A549 (cell line): ENCODE results near the gene OR14A16. TPM values are rescaled to one million over a fixed set of nuclear protein-coding genes. Genes with fewer than 3 reads are reported as not detected.

Experiments used
- ATAC-seq, 2 experiments: fragments of 200-7000 bp in 1 of 2; fragments of >200 bp in 1 of 2; cut with Nextera tagmentation in 1 of 2; cut with Tn5 transposase in 1 of 2; 3 replicates each; pipeline versions ENCODE4 v1.8.0 to v1.9.1; 2018 to 2020; ENCODE audit warnings: mild to moderate bottlenecking in 1 of 2, moderate library complexity in 1 of 2
- CTCF ChIA-PET: fragments of 300-600 bp; sonication (Branson Sonifier 250); formaldehyde crosslinking; extraction: SDS; loops from one replicate; lab custom pipeline; 2021; ENCODE audit warnings: antibody characterized with exemption, inconsistent platforms; lab: Yijun Ruan, JAX
- POLR2A ChIA-PET: fragments of 350-600 bp; formaldehyde crosslinking; extraction: SDS; loops from one replicate; lab custom pipeline; 2021; ENCODE audit warnings: antibody characterized with exemption, inconsistent platforms; lab: Yijun Ruan, JAX
- DNase-seq, 2 experiments: peaks; one replicate each; pipeline versions ENCODE4 v3.0.0 to v3.0.0-alpha.2; 2011 to 2016; ENCODE audit warnings: low read depth in 1 of 2, low spot score in 1 of 2
- FAIRE-seq: peaks from 2 replicates; lab custom pipeline; 2011; peaks lifted over from hg19 to GRCh38; lab: Jason Lieb, UNC
- H3K27ac ChIP-seq, 2 experiments: fragments of >200 bp; sonication (Bioruptor Twin); formaldehyde crosslinking; 3 replicates each; pipeline ENCODE4 v1.5.1; 2016 to 2017
- H3K4me1 ChIP-seq: fragments of >200 bp; sonication (Bioruptor Twin); formaldehyde crosslinking; 3 replicates; pipeline ENCODE4 v1.6.1; 2016
- H3K4me2 ChIP-seq: fragments of >200 bp; sonication (Bioruptor Twin); formaldehyde crosslinking; 3 replicates; pipeline ENCODE4 v1.6.1; 2016
- H3K4me3 ChIP-seq: fragments of >200 bp; sonication (Bioruptor Twin); formaldehyde crosslinking; 3 replicates; pipeline ENCODE4 v1.5.1; 2016
- H3K9me3 ChIP-seq: fragments of >200 bp; sonication (Bioruptor Twin); formaldehyde crosslinking; 3 replicates; pipeline ENCODE4 v1.6.1; 2016
- ATOH8 ChIP-seq: fragments of 250-450 bp; sonication (Bioruptor Pico); IDR thresholded peaks from 2 replicates; pipeline ENCODE4 v1.5.0; 2020; ENCODE audit warnings: low read depth, mild to moderate bottlenecking, moderate library complexity
- CBX2 ChIP-seq: fragments of 200-600 bp; sonication (generic); IDR thresholded peaks from 2 replicates; pipeline ENCODE4 v1.6.1; 2016; ENCODE audit warnings: low read depth, mild to moderate bottlenecking, borderline replicate concordance
- CEBPB ChIP-seq, 2 experiments: fragments of >200 bp in 1 of 2; sonication (Bioruptor Twin) in 1 of 2; formaldehyde crosslinking in 1 of 2; IDR thresholded peaks; 2 replicates each; pipeline ENCODE4 v1.6.1; 2012 to 2016
- CHD4 ChIP-seq: fragments of 200-600 bp; sonication (generic); IDR thresholded peaks from 2 replicates; pipeline ENCODE4 v1.6.1; 2016; ENCODE audit warnings: antibody characterized with exemption, mild to moderate bottlenecking, borderline replicate concordance
- CTCF ChIP-seq: fragments of >200 bp; sonication (Bioruptor Twin); formaldehyde crosslinking; IDR thresholded peaks from 3 replicates; pipeline ENCODE4 v1.5.1; 2016
- ESRRA ChIP-seq: fragments of 150-350 bp; IDR thresholded peaks from 2 replicates; pipeline ENCODE4 v1.6.1; 2014; ENCODE audit warnings: mild to moderate bottlenecking, low read length, borderline replicate concordance
- FOSB ChIP-seq: fragments of 250-450 bp; sonication (Bioruptor Pico); IDR thresholded peaks from 2 replicates; pipeline ENCODE4 v1.5.0; 2020; ENCODE audit warnings: mild to moderate bottlenecking, moderate library complexity
- FOSL2 ChIP-seq, 2 experiments: fragments of 450-650 bp in 1 of 2; fragments of >200 bp in 1 of 2; sonication (Bioruptor Twin) in 1 of 2; formaldehyde crosslinking; IDR thresholded peaks; 2 replicates each; pipeline versions ENCODE4 v1.5.0 to v1.6.1; 2016 to 2020; ENCODE audit warnings: mild to moderate bottlenecking in 1 of 2, moderate library complexity in 1 of 2
- FOXS1 ChIP-seq: fragments of 250-450 bp; sonication (Bioruptor Pico); IDR thresholded peaks from 2 replicates; pipeline ENCODE4 v1.5.0; 2020; ENCODE audit warnings: mild to moderate bottlenecking, moderate library complexity
- HDAC2 ChIP-seq: fragments of 200-600 bp; sonication (generic); IDR thresholded peaks from 2 replicates; pipeline ENCODE4 v1.6.1; 2016
- HEYL ChIP-seq: fragments of 250-450 bp; sonication (Bioruptor Pico); IDR thresholded peaks from 2 replicates; pipeline ENCODE4 v1.8.0; 2021; ENCODE audit warnings: mild to moderate bottlenecking, moderate library complexity
- JUN ChIP-seq, 2 experiments: fragments of >200 bp; sonication (Bioruptor Twin); formaldehyde crosslinking; IDR thresholded peaks; 2 replicates in 1 of 2; 3 replicates in 1 of 2; pipeline ENCODE4 v1.6.1; 2016 to 2017
- JUNB ChIP-seq: fragments of >200 bp; sonication (Bioruptor Twin); formaldehyde crosslinking; IDR thresholded peaks from 2 replicates; pipeline ENCODE4 v1.6.1; 2016
- KDM5A ChIP-seq: fragments of 200-600 bp; sonication (generic); IDR thresholded peaks from 2 replicates; pipeline ENCODE4 v1.6.1; 2016; ENCODE audit warnings: antibody characterized with exemption, mild to moderate bottlenecking
- MAZ ChIP-seq: fragments of 150-350 bp; IDR thresholded peaks from 2 replicates; pipeline ENCODE4 v1.6.1; 2014; ENCODE audit warnings: antibody characterized with exemption, low read depth, low read length, borderline replicate concordance
- NFE2L2 ChIP-seq: fragments of 150-350 bp; conservative IDR thresholded peaks from 2 replicates; pipeline ENCODE4 v1.6.1; 2014; ENCODE audit warnings: low read length
- NR3C1 ChIP-seq: fragments of >200 bp; sonication (Bioruptor Twin); formaldehyde crosslinking; IDR thresholded peaks from 3 replicates; pipeline ENCODE4 v1.6.1; 2017
- PHF8 ChIP-seq: fragments of 200-600 bp; sonication (generic); IDR thresholded peaks from 2 replicates; pipeline ENCODE4 v1.6.1; 2016; ENCODE audit warnings: low read depth, mild to moderate bottlenecking, antibody characterized with exemption, moderate library complexity, borderline replicate concordance
- POLR2AphosphoS2 ChIP-seq: conservative IDR thresholded peaks from 2 replicates; pipeline ENCODE4 v1.6.1; 2012; ENCODE audit warnings: low read length, improper control_type of control experiment, inconsistent platforms
- RAD21 ChIP-seq, 2 experiments: fragments of >200 bp in 1 of 2; sonication (Bioruptor Twin) in 1 of 2; formaldehyde crosslinking in 1 of 2; IDR thresholded peaks in 1 of 2; conservative IDR thresholded peaks in 1 of 2; 2 replicates in 1 of 2; 3 replicates in 1 of 2; pipeline ENCODE4 v1.6.1; 2012 to 2018; ENCODE audit warnings: inconsistent platforms in 1 of 2
- RARB ChIP-seq: fragments of 250-450 bp; sonication (Bioruptor Pico); IDR thresholded peaks from 2 replicates; pipeline ENCODE4 v1.8.0; 2021; ENCODE audit warnings: mild to moderate bottlenecking, moderate library complexity
- RFX5 ChIP-seq: fragments of 450-650 bp; IDR thresholded peaks from 2 replicates; pipeline ENCODE4 v1.7.1; 2014; ENCODE audit warnings: antibody characterized with exemption, mild to moderate bottlenecking, moderate library complexity
- TFCP2L1 ChIP-seq: fragments of 250-450 bp; sonication (Bioruptor Pico); IDR thresholded peaks from 2 replicates; pipeline ENCODE4 v1.5.0; 2021; ENCODE audit warnings: mild to moderate bottlenecking
- ZFP36 ChIP-seq: fragments of 450-650 bp; IDR thresholded peaks from 2 replicates; pipeline ENCODE4 v1.6.1; 2014; ENCODE audit warnings: borderline replicate concordance; ENCODE audit not compliant: partially characterized antibody
- ZNF302 ChIP-seq: fragments of 250-450 bp; sonication (Bioruptor Pico); IDR thresholded peaks from 2 replicates; pipeline ENCODE4 v1.9.0; 2021; ENCODE audit warnings: inconsistent platforms, mild to moderate bottlenecking, moderate library complexity
- WGBS: methylation state at CpG from one replicate; pipeline ENCODE4 v1.1.6; 2017; ENCODE audit errors: missing lambda C conversion rate; 5-methylcytosine and 5-hydroxymethylcytosine counted together
- polyA plus RNA-seq, 4 experiments: library from polyadenylated mRNA; depleted of rRNA in 3 of 4; stranded (reverse); fragments of >200 nt; fragmentation: RNase III in 1 of 4; extraction: RNeasy Plus Mini Kit Qiagen cat#74134 plus additional on column Dnase treatment in 1 of 4; gene quantifications; 2 replicates in 3 of 4; 3 replicates in 1 of 4; pipeline ENCODE4 v1.2.3, GENCODE V29; 2011 to 2017
- TF ChIP-seq, protein P1 (sequence below): IDR thresholded peaks from 2 replicates; pipeline ENCODE4 v1.6.1; 2012; ENCODE audit warnings: low read depth, borderline replicate concordance
- TF ChIP-seq, protein P2 (sequence below): IDR thresholded peaks from 2 replicates; pipeline ENCODE4 v1.6.1; 2012
- TF ChIP-seq, protein P3 (sequence below): fragments of 200-600 bp; sonication (generic); IDR thresholded peaks from 2 replicates; pipeline ENCODE4 v1.6.1; 2016; ENCODE audit warnings: antibody characterized with exemption, mild to moderate bottlenecking, moderate library complexity

Gene OR14A16
- polyA plus RNA-seq, 2 of the 4 experiments (the other 2 are of a cell fraction): not detected

DNA sequence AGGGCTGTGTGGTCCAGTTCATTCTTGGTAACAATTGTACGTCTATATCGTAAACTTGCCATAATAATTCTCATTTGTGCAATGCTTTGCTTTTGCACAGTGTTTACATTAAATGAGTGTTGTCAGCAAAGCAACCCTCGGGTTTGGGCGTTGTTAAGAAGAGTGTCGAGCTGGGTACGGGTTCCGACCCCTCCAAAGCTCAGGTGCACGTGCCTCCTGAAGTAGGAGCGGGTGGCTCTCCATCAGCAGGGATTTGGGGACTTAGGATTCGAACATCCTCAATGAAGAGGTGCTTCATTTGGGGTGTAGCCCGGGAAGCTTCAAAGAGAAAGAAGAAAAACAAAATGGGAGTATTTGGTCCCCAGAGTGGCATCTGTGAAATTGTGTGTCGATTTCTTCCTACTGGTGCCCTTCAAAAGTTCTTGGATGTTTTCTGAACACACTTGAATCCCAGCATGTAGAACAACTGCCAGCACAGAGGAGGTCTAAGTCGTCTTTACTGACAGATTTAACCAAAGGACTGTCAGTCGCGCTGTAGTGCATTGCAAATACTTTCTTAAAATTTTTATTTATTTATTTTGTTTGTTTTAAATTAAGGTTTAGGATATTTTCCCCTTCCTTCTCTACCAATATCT lies 34.2 kb upstream of the OR14A16 start:
- H3K4me1 ChIP-seq: no peaks in the 10 kb centered on the region
- no peak overlapping the region for H3K4me2 ChIP-seq
- no peak for ATAC-seq
- TF ChIP-seq CTCF (no peak), RAD21 (conservative IDR thresholded peaks at IDR 0.05 in 1 of 2, IDR thresholded peaks at IDR 0.05 in 1 of 2) (no peak), POLR2AphosphoS2 (no peak), NR3C1 (no peak), MAZ (no peak), TFCP2L1 (CRISPR knock-in tag) (no peak), FOSL2 (IDR thresholded peaks at IDR 0.05) (no peak), FOSL2 (CRISPR knock-in tag; IDR thresholded peaks at IDR 0.05) (no peak), ZNF302 (CRISPR knock-in tag) (no peak), JUNB (no peak), KDM5A (no peak), RARB (CRISPR knock-in tag) (no peak), FOSB (no peak), RFX5 (no peak)
- TF ChIP-seq, protein P1, sequence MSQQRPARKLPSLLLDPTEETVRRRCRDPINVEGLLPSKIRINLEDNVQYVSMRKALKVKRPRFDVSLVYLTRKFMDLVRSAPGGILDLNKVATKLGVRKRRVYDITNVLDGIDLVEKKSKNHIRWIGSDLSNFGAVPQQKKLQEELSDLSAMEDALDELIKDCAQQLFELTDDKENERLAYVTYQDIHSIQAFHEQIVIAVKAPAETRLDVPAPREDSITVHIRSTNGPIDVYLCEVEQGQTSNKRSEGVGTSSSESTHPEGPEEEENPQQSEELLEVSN: no peak
- TF ChIP-seq, protein P2, sequence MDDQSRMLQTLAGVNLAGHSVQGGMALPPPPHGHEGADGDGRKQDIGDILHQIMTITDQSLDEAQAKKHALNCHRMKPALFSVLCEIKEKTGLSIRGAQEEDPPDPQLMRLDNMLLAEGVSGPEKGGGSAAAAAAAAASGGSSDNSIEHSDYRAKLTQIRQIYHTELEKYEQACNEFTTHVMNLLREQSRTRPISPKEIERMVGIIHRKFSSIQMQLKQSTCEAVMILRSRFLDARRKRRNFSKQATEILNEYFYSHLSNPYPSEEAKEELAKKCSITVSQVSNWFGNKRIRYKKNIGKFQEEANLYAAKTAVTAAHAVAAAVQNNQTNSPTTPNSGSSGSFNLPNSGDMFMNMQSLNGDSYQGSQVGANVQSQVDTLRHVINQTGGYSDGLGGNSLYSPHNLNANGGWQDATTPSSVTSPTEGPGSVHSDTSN: no peak
- no peak for FAIRE-seq
- no peak overlapping the region for H3K27ac ChIP-seq
- CTCF ChIA-PET: no interaction called here
- POLR2A ChIA-PET: no interaction called here
- H3K4me3 ChIP-seq: no peak overlapping the region
- H3K9me3 ChIP-seq: 0 out of 3 replicates have a peak, but pooled peaks cover 5% of the 10 kb centered on the region
- 21% methylated on average over 15 of the region's 15 CpGs for WGBS
- DNase-seq: no peak

- H3K27ac ChIP-seq: no peak within 1 kb of the TSS
- 79% methylated on average over 62 of the region's 109 CpGs for WGBS
- POLR2A ChIA-PET: no interaction called here
- no peak within 1 kb of the TSS for H3K4me2 ChIP-seq
- TF ChIP-seq FOSB: no peak
- TF ChIP-seq, protein P3, sequence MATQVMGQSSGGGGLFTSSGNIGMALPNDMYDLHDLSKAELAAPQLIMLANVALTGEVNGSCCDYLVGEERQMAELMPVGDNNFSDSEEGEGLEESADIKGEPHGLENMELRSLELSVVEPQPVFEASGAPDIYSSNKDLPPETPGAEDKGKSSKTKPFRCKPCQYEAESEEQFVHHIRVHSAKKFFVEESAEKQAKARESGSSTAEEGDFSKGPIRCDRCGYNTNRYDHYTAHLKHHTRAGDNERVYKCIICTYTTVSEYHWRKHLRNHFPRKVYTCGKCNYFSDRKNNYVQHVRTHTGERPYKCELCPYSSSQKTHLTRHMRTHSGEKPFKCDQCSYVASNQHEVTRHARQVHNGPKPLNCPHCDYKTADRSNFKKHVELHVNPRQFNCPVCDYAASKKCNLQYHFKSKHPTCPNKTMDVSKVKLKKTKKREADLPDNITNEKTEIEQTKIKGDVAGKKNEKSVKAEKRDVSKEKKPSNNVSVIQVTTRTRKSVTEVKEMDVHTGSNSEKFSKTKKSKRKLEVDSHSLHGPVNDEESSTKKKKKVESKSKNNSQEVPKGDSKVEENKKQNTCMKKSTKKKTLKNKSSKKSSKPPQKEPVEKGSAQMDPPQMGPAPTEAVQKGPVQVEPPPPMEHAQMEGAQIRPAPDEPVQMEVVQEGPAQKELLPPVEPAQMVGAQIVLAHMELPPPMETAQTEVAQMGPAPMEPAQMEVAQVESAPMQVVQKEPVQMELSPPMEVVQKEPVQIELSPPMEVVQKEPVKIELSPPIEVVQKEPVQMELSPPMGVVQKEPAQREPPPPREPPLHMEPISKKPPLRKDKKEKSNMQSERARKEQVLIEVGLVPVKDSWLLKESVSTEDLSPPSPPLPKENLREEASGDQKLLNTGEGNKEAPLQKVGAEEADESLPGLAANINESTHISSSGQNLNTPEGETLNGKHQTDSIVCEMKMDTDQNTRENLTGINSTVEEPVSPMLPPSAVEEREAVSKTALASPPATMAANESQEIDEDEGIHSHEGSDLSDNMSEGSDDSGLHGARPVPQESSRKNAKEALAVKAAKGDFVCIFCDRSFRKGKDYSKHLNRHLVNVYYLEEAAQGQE: no peak
- no peak for TF ChIP-seq ESRRA
- TF ChIP-seq PHF8: no peak
- TF ChIP-seq JUN (IDR thresholded peaks at IDR 0.05): no peak
- no peak for TF ChIP-seq HDAC2
- TF ChIP-seq KDM5A: no peak
- TF ChIP-seq CEBPB (IDR thresholded peaks at IDR 0.05): no peak
- TF ChIP-seq ZFP36: no peak
- TF ChIP-seq NR3C1: no peak
- TF ChIP-seq CBX2: no peak
- TF ChIP-seq HEYL (CRISPR knock-in tag): no peak
- no peak for TF ChIP-seq ATOH8
- TF ChIP-seq FOXS1 (CRISPR knock-in tag): no peak
- no peak for TF ChIP-seq CHD4
- TF ChIP-seq NFE2L2: no peak
- TF ChIP-seq, all 56 proteins: peak for 0
- DNase-seq (no peak), FAIRE-seq (no peak), ATAC-seq (no peak)
- CTCF ChIA-PET: no interaction called here
- Histone ChIP-seq H3K9me3 (0 out of 3 replicates have a peak, but pooled peaks cover 5% of the 10 kb centered on the region), H3K4me1 (no peaks in the 10 kb centered on the region), H3K4me3 (no peak within 1 kb of the TSS)
These were observed 33.4 kb upstream of the OR14A16 start, which contains the start of gene TRIM58 for GRCh38 chr1:247857069-247857984. TRIM58 (plus strand) TSS chr1:247857187; CDS start chr1:247857247, 60 bp downstream.
